Hindlimb muscle (tissue), 1 donor: Measurements from ENCODE around the gene XRCC2. TPM values are rescaled to one million over a fixed set of nuclear protein-coding genes. Genes with fewer than 3 reads are reported as not detected.

Source experiments
- DNase-seq: peaks from one replicate; pipeline ENCODE4 v3.0.0-alpha.2; 2013
- polyA plus RNA-seq: library from polyadenylated mRNA; unstranded; fragments of 120-200 nt; gene quantifications from one replicate; pipeline ENCODE4 v1.2.1, GENCODE V29; 2013; ENCODE audit not compliant: insufficient read length

The XRCC2 gene
- polyA plus RNA-seq, 1 donor: 3.2 TPM

DNA sequence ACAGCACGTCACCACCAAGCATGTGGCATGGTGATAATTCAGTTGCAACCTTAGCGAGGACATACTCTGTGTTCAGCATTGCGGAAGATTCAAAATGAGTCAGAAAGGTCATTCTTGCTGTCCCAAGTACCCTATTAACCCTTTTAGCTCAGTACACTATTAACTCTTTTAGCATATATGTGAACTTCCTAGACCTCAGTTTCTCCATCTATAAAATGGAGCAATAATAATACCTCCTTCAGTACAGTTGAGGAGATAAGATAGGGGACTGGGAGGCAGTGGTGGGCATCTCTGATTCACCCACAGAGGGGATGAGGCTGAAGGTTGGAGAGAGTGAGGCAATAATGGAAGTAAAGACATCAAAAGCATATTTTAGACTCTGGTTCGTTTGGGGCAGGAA lies 67.3 kb downstream of the XRCC2 start:
- no peak for DNase-seq

DNA sequence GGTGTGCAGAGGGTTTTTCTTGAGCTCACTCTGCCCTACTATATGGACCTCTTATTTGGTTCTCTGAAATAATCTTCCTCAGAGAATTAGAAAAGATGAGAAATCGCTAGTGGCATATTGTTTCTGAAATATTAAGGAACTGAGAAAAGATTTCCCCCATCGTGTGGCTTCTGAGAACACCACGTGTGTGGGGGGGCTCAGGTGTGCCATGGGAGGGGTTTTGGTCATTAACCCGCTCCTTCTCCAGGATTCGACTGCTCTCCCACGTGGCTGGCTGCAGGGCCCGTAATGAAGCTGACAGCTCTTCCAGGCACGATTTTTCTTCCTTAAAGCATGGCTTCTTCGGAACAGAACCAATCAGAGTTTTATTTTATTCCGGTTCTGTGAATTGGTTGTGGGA lies 67.7 kb downstream of the XRCC2 start:
- DNase-seq: no peak

DNA sequence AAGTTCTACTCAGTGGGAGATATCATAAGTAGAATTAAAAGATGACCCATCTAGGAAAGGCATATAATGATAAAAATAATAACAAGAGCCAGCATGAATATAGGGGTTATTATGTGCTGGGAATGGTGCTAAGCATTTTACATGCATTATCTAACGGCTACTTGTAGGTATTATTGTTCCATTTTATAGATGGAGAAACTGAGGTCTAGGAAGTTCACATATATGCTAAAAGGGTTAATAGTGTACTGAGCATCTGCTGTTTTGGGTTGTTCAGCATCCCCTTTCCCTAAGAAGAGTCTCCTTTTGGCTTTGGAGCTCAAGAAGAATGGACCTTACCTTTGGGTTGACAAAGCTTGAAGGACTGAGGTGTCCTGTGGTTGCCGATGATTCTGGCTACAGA lies 68.9 kb downstream of the XRCC2 start:
- DNase-seq: no peak

DNA sequence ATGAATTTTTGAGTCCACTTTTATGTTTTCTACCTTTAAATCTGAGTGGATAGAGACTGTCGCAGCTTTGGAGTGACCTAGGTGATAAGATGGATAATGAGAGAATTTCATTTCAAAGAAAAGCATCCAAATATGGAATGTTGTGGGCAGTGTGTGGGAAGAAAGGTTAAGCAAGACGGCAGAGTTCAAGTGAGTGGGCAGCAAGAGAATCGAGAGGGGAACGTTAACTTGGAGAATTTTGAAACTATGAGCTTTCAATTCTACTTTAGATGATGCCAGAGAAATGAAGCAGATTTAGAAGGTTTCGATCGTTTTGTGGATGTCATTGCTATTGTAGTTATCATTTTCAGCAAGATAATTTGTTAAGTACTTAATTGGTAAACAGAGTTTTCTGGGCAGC lies 73.0 kb downstream of the XRCC2 start:
- DNase-seq: no peak

DNA sequence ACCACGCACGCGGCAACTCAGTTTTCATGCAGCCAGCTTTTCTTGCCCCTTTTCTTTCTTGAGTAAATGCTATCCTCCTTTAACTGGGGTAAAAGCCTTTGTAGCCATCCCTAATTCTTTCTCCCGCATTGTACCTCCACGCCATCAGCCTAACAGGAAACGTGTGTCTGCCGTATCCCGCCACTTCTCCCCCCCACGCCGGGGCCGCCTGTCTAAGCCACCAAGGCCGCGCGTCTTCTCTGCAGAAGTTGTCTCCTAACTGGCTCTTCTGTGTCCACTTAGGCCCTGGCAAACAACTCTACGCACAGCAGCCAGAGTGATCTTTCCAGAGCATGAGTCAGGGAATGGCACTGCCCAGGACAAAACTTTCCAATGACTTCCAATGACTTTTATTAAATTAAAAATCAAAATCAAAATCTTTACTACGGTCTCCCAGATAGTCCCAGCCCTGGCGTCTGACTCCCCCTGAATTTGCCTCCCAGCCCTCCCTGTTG lies 74.6 kb downstream of the XRCC2 start:
- no peak for DNase-seq

DNA sequence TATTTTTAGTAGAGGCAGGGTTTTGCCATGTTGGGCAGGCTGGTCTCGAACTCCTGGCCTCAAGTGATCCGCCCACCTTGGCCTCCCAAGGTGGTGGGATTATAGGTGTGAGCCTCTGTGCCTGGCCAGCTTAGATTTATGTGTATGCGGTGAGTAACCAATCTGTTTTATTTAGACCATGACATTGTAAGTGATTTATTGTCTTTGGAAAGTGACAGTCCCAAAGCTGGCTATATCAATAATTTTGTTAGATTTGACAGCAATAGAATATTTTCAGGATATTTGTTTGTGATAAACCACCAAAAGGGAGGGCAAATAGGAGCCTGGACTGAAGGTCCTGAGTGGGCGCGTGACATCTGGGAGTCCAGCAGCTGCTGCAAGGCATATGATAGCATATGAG lies 75.7 kb downstream of the XRCC2 start:
- DNase-seq: no peak

DNA sequence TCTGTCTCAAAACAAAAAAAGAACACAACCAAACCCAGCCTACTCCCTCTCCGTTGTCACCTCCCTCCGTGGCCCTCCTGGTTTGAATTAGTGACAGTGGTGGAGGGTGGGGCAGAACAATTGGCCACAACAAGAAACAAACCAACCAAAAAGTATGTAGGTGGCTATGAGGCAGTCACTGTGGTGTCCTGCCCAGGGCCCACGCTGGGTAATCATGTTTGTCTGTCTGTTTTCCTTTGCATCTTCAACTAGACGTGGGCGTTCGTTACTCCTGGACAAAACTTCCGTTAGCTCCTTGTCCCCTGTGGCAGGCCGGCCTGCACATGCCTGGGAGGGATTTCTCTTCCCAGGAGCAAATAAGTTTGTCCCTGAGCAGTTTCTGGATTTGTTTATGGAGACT lies 78.4 kb downstream of the XRCC2 start:
- DNase-seq: no peak

DNA sequence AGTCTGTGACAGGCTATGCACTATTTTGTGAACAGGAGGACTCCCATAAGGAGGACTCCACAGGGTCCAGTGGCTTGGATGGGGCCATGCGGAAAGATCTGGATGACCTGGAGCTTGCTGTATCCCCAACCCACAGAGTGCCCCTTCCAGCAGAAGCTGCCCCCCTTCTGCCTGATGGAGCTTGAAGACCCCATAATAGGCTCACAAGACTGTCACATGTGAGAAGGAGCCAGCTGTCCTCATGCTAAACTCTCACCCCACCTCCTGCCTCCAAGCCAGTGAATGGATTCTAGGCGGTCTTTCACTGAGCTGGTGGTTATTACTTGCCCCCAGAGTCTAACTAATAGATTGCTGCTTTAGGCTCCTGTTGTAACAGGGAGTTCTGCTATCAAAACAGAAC lies 79.1 kb downstream of the XRCC2 start:
- DNase-seq: no peak

Other genes with a start within 250 kb of the XRCC2 start
- 44.4 TPM for gene KMT2C, start 240.1 kb downstream of the XRCC2 start, polyA plus RNA-seq
- gene ACTR3B, start 83.6 kb upstream of the XRCC2 start, polyA plus RNA-seq: 9.9 TPM